GM23338 (cell line): ENCODE measurements around the gene KCNQ5.

Source experiments
- CREB1 ChIP-seq: fragments of 250-450 bp; sonication (Bioruptor Pico); IDR thresholded peaks from 2 replicates; pipeline ENCODE4 v1.5.0; 2020; ENCODE audit warnings: low read depth, mild to moderate bottlenecking, moderate library complexity
- CTCF ChIP-seq, 2 experiments: fragments of 200-600 bp in 1 of 2; sonication (generic) in 1 of 2; conservative IDR thresholded peaks; 2 replicates each; pipeline versions ENCODE4 v1.5.1 to v1.6.1; 2016 to 2017; ENCODE audit warnings: antibody characterized with exemption in 2 of 2, low read depth in 2 of 2, mild to moderate bottlenecking in 2 of 2, moderate library complexity in 1 of 2
- EZH2 ChIP-seq: fragments of 200-600 bp; sonication (generic); IDR thresholded peaks from one replicate; pipeline ENCODE4 v1.8.0; 2017; ENCODE audit warnings: antibody characterized with exemption, mild to moderate bottlenecking, low read depth; ENCODE audit not compliant: unreplicated experiment
- EZH2phosphoT487 ChIP-seq: fragments of 200-600 bp; sonication (generic); IDR thresholded peaks from one replicate; pipeline ENCODE4 v1.8.1; 2018; ENCODE audit warnings: antibody characterized with exemption; ENCODE audit not compliant: unreplicated experiment
- JUNB ChIP-seq: IDR thresholded peaks from one replicate; pipeline ENCODE4 v1.6.1; 2016; ENCODE audit warnings: antibody characterized with exemption; ENCODE audit not compliant: unreplicated experiment
- STAT1 ChIP-seq: IDR thresholded peaks from one replicate; pipeline ENCODE4 v1.6.1; 2016; ENCODE audit warnings: antibody characterized with exemption; ENCODE audit not compliant: unreplicated experiment
- TF ChIP-seq, protein P1 (sequence below): IDR thresholded peaks from one replicate; pipeline ENCODE4 v1.6.1; 2018; ENCODE audit warnings: antibody characterized with exemption; ENCODE audit not compliant: unreplicated experiment

DNA sequence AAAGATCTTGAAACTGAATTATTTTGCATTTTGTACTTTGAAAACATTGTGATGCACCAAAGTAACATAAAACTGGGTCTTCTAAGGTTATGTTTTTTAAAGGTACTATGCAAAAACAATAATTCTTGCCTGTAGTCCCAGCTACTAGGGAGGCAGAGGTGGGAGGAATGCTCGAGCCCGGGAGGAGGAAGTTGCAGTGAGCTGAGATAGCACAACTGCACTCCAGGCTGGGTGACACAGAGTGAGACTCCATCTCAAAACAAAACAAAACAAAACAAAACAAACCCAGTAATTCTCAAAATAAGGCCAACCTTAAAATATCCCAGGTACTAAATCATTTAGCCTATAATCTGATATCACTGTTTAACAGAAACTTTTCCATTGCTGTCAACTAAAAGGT is 333.8 kb downstream of the KCNQ5 start:
- TF ChIP-seq CTCF (conservative IDR thresholded peaks at IDR 0.05; ENCODE audit: low read depth in 2 of 2) (no peak), EZH2 (no peak), JUNB (no peak), EZH2phosphoT487 (no peak), STAT1 (no peak), CREB1 (CRISPR knock-in tag) (no peak)
- TF ChIP-seq, protein P1, sequence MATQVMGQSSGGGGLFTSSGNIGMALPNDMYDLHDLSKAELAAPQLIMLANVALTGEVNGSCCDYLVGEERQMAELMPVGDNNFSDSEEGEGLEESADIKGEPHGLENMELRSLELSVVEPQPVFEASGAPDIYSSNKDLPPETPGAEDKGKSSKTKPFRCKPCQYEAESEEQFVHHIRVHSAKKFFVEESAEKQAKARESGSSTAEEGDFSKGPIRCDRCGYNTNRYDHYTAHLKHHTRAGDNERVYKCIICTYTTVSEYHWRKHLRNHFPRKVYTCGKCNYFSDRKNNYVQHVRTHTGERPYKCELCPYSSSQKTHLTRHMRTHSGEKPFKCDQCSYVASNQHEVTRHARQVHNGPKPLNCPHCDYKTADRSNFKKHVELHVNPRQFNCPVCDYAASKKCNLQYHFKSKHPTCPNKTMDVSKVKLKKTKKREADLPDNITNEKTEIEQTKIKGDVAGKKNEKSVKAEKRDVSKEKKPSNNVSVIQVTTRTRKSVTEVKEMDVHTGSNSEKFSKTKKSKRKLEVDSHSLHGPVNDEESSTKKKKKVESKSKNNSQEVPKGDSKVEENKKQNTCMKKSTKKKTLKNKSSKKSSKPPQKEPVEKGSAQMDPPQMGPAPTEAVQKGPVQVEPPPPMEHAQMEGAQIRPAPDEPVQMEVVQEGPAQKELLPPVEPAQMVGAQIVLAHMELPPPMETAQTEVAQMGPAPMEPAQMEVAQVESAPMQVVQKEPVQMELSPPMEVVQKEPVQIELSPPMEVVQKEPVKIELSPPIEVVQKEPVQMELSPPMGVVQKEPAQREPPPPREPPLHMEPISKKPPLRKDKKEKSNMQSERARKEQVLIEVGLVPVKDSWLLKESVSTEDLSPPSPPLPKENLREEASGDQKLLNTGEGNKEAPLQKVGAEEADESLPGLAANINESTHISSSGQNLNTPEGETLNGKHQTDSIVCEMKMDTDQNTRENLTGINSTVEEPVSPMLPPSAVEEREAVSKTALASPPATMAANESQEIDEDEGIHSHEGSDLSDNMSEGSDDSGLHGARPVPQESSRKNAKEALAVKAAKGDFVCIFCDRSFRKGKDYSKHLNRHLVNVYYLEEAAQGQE, result no peak
